Measurements from ENCODE around the gene MKI67. TPM values are rescaled to one million over a fixed set of nuclear protein-coding genes. Genes with fewer than 3 reads are reported as not detected.

The MKI67 gene
- total RNA-seq, 1 donor from 2014 or later, result 45.7 TPM

GRCh38 chr10:128067691-128068397, 58.4 kb downstream of the MKI67 start:
- Mint-ChIP-seq H3K36me3 (ENCODE audit: insufficient read depth) (no peaks in the 10 kb centered on the region), H3K9me3 (ENCODE audit: low read depth) (no peaks in the 10 kb centered on the region), H3K4me3 (ENCODE audit: low read depth) (no peak overlapping the region), H3K4me1 (ENCODE audit: low read depth) (peaks cover 4% of the 10 kb centered on the region), H3K27me3 (peaks cover 18% of the 10 kb centered on the region), H3K27ac (no peak overlapping the region)
- no peak for DNase-seq (ENCODE audit: low spot score, unreplicated experiment)
- TF ChIP-seq CTCF (IDR thresholded peaks at IDR 0.05; ENCODE audit: unreplicated experiment), result no peak

- Mint-ChIP-seq H3K36me3 (ENCODE audit: insufficient read depth) (no peaks in the 10 kb centered on the region), H3K4me1 (ENCODE audit: low read depth) (peaks cover 12% of the 10 kb centered on the region), H3K9me3 (ENCODE audit: low read depth) (no peaks in the 10 kb centered on the region), H3K4me3 (ENCODE audit: low read depth) (no peak overlapping the region), H3K27ac (no peak overlapping the region), H3K27me3 (peaks cover 22% of the 10 kb centered on the region)
- no peak for DNase-seq (ENCODE audit: low spot score, unreplicated experiment)
- no peak for TF ChIP-seq CTCF (IDR thresholded peaks at IDR 0.05; ENCODE audit: unreplicated experiment)
These were observed 59.3 kb downstream of the MKI67 start for GRCh38 chr10:128066870-128067382.

GRCh38 chr10:128065881-128066534, 60.2 kb downstream of the MKI67 start:
- no peak for TF ChIP-seq CTCF (IDR thresholded peaks at IDR 0.05; ENCODE audit: unreplicated experiment)
- peaks cover 13% of the 10 kb centered on the region for H3K4me1 Mint-ChIP-seq (ENCODE audit: low read depth)

GRCh38 chr10:128064970-128065580, 61.1 kb downstream of the MKI67 start:
- H3K4me3 Mint-ChIP-seq (ENCODE audit: low read depth), result no peak overlapping the region
- H3K4me1 Mint-ChIP-seq (ENCODE audit: low read depth), result peaks cover 13% of the 10 kb centered on the region
- no peaks in the 10 kb centered on the region for H3K9me3 Mint-ChIP-seq (ENCODE audit: low read depth)
- no peaks in the 10 kb centered on the region for H3K36me3 Mint-ChIP-seq (ENCODE audit: insufficient read depth)
- no peak overlapping the region for H3K27ac Mint-ChIP-seq
- peaks cover 26% of the 10 kb centered on the region for H3K27me3 Mint-ChIP-seq
- no peak for DNase-seq (ENCODE audit: low spot score, unreplicated experiment)
- TF ChIP-seq CTCF (IDR thresholded peaks at IDR 0.05; ENCODE audit: unreplicated experiment), result no peak

More at GRCh38 chr10:128065881-128066534, 60.2 kb downstream of the MKI67 start:
- no peak overlapping the region for H3K4me3 Mint-ChIP-seq (ENCODE audit: low read depth)
- peaks cover 22% of the 10 kb centered on the region for H3K27me3 Mint-ChIP-seq
- H3K27ac Mint-ChIP-seq, result no peak overlapping the region
- no peaks in the 10 kb centered on the region for H3K9me3 Mint-ChIP-seq (ENCODE audit: low read depth)
- DNase-seq (ENCODE audit: low spot score, unreplicated experiment), result no peak
- no peaks in the 10 kb centered on the region for H3K36me3 Mint-ChIP-seq (ENCODE audit: insufficient read depth)
